IMR-90 (cell line): ENCODE data around the gene PSMG3. TPM values are rescaled to one million over a fixed set of nuclear protein-coding genes. Genes with fewer than 3 reads are reported as not detected.

Source experiments
- ATAC-seq: fragments of 200-7000 bp; cut with Tn5 transposase; 2 replicates; pipeline ENCODE4 v1.9.1; 2020; ENCODE audit warnings: low read depth, mild to moderate bottlenecking, moderate library complexity
- BruUV-seq: library from RNA; stranded (reverse); fragments of 400-500 nt; replicated peaks from 2 replicates; lab custom pipeline; 2021; lab: Mats Ljungman, UMichigan
- CTCF ChIA-PET: fragments of 300-600 bp; formaldehyde crosslinking; extraction: SDS; loops from one replicate; lab custom pipeline; 2021; ENCODE audit warnings: antibody characterized with exemption; lab: Yijun Ruan, JAX
- POLR2A ChIA-PET: fragments of 300-600 bp; sonication (Branson Sonifier 250); formaldehyde crosslinking; loops from one replicate; lab custom pipeline; 2022; ENCODE audit warnings: antibody characterized with exemption; ENCODE audit not compliant: unreplicated experiment; lab: Charles Lee
- DNase-seq: peaks from one replicate; pipeline ENCODE4 v3.0.0; 2013
- H2AFZ ChIP-seq: replicated peaks from 2 replicates; pipeline ENCODE3; 2013; ENCODE audit warnings: low read length, mild to moderate bottlenecking; ENCODE audit not compliant: poor library complexity
- H2AK5ac ChIP-seq: 2 replicates; pipeline ENCODE4 v1.6.1; 2013; ENCODE audit warnings: low read depth, low read length, inconsistent platforms
- H2AK9ac ChIP-seq: replicated peaks from 2 replicates; pipeline ENCODE3; 2013; ENCODE audit warnings: mild to moderate bottlenecking, low read depth, low read length, moderate library complexity; ENCODE audit not compliant: poor library complexity
- H2BK120ac ChIP-seq: 2 replicates; pipeline ENCODE4 v1.6.1; 2013; ENCODE audit warnings: low read depth, low read length, inconsistent platforms
- H2BK15ac ChIP-seq: 3 replicates; pipeline ENCODE4 v1.6.1; 2013; ENCODE audit warnings: low read depth, low read length, inconsistent platforms
- H2BK20ac ChIP-seq: 2 replicates; pipeline ENCODE4 v1.6.1; 2013; ENCODE audit warnings: low read depth, mild to moderate bottlenecking, inconsistent platforms, low read length, moderate library complexity
- H2BK5ac ChIP-seq: 2 replicates; pipeline ENCODE4 v1.6.1; 2013; ENCODE audit warnings: mild to moderate bottlenecking, low read depth, low read length, inconsistent platforms; ENCODE audit not compliant: poor library complexity, severe bottlenecking
- H3K14ac ChIP-seq: replicated peaks from 2 replicates; pipeline ENCODE4 v1.6.1; 2013; ENCODE audit warnings: low read depth, low read length, inconsistent platforms
- H3K18ac ChIP-seq: 2 replicates; pipeline ENCODE4 v1.6.1; 2013; ENCODE audit warnings: low read depth, low read length, control low read depth
- H3K23ac ChIP-seq: 2 replicates; pipeline ENCODE4 v1.6.1; 2013; ENCODE audit warnings: low read depth, low read length, inconsistent platforms
- H3K27ac ChIP-seq: 2 replicates; pipeline ENCODE4 v1.5.1; 2013; ENCODE audit warnings: mild to moderate bottlenecking, control low read depth, low read length; ENCODE audit not compliant: insufficient read depth
- H3K27me3 ChIP-seq: 2 replicates; pipeline ENCODE4 v1.6.1; 2013; ENCODE audit warnings: low read length; ENCODE audit not compliant: control insufficient read depth, insufficient read depth
- H3K36me3 ChIP-seq: 2 replicates; pipeline ENCODE4 v1.6.1; 2013; ENCODE audit warnings: low read length, mixed read lengths; ENCODE audit not compliant: control insufficient read depth, insufficient read depth
- H3K4ac ChIP-seq: 2 replicates; pipeline ENCODE4 v1.6.1; 2013; ENCODE audit warnings: low read depth, low read length, inconsistent platforms
- H3K4me1 ChIP-seq: 2 replicates; pipeline ENCODE4 v1.6.1; 2013; ENCODE audit warnings: low read length, mixed read lengths; ENCODE audit not compliant: control insufficient read depth, insufficient read depth
- H3K4me2 ChIP-seq: 2 replicates; pipeline ENCODE4 v1.6.1; 2013; ENCODE audit warnings: low read depth, mild to moderate bottlenecking, control low read depth, low read length, moderate library complexity
- H3K4me3 ChIP-seq: 2 replicates; pipeline ENCODE4 v1.5.1; 2013; ENCODE audit warnings: low read depth, mild to moderate bottlenecking, control low read depth, low read length, moderate library complexity; ENCODE audit not compliant: insufficient read depth
- H3K56ac ChIP-seq: 2 replicates; pipeline ENCODE4 v1.6.1; 2013; ENCODE audit warnings: low read length, inconsistent platforms; ENCODE audit not compliant: insufficient read depth; ENCODE audit errors: extremely low read depth
- H3K79me1 ChIP-seq, 2 experiments: 2 replicates each; pipeline ENCODE4 v1.6.1; 2013; ENCODE audit warnings: low read length in 2 of 2, inconsistent platforms in 1 of 2, low read depth in 1 of 2
- H3K9ac ChIP-seq: 2 replicates; pipeline ENCODE4 v1.6.1; 2013; ENCODE audit warnings: low read depth, low read length, control low read depth
- H3K9me1 ChIP-seq: 2 replicates; pipeline ENCODE4 v1.6.1; 2013; ENCODE audit warnings: low read length, inconsistent platforms; ENCODE audit not compliant: insufficient read depth
- H3K9me3 ChIP-seq: 2 replicates; pipeline ENCODE4 v1.6.1; 2013; ENCODE audit warnings: low read length; ENCODE audit not compliant: control insufficient read depth, insufficient read depth
- H4K20me1 ChIP-seq: 2 replicates; pipeline ENCODE4 v1.6.1; 2013; ENCODE audit warnings: low read length, inconsistent platforms; ENCODE audit not compliant: insufficient read depth
- H4K5ac ChIP-seq: 2 replicates; pipeline ENCODE4 v1.6.1; 2013; ENCODE audit warnings: mild to moderate bottlenecking, low read depth, low read length, control low read depth
- H4K8ac ChIP-seq, 2 experiments: 2 replicates each; pipeline ENCODE4 v1.6.1; 2013; ENCODE audit warnings: low read depth in 2 of 2, low read length in 2 of 2, control low read depth in 1 of 2, inconsistent platforms in 1 of 2
- H4K91ac ChIP-seq: 2 replicates; pipeline ENCODE4 v1.6.1; 2013; ENCODE audit warnings: low read depth, low read length, inconsistent platforms; ENCODE audit not compliant: insufficient read depth
- CTCF ChIP-seq: conservative IDR thresholded peaks from 2 replicates; pipeline ENCODE4 v1.5.1; 2012; ENCODE audit warnings: mild to moderate bottlenecking, low read depth, low read length, improper control_type of control experiment
- MAFK ChIP-seq: IDR thresholded peaks from 2 replicates; pipeline ENCODE4 v1.6.1; 2012; ENCODE audit warnings: low read depth, low read length, improper control_type of control experiment
- MAZ ChIP-seq: IDR thresholded peaks from 2 replicates; pipeline ENCODE4 v1.6.1; 2012; ENCODE audit warnings: low read depth, mild to moderate bottlenecking, low read length, improper control_type of control experiment, moderate library complexity, borderline replicate concordance
- POLR2A ChIP-seq: IDR thresholded peaks from 2 replicates; pipeline ENCODE4 v1.6.1; 2012; ENCODE audit warnings: mild to moderate bottlenecking, low read depth, low read length
- RAD21 ChIP-seq: IDR thresholded peaks from 2 replicates; pipeline ENCODE4 v1.6.1; 2012; ENCODE audit warnings: low read length, improper control_type of control experiment
- RCOR1 ChIP-seq: IDR thresholded peaks from 2 replicates; pipeline ENCODE4 v1.6.1; 2012; ENCODE audit warnings: mild to moderate bottlenecking, low read length, improper control_type of control experiment; ENCODE audit not compliant: insufficient replicate concordance
- RFX5 ChIP-seq: IDR thresholded peaks from 2 replicates; pipeline ENCODE4 v1.8.0; 2012; ENCODE audit warnings: low read depth, mild to moderate bottlenecking, low read length, moderate library complexity
- WGBS, 2 experiments: methylation state at CpG; one replicate each; pipeline versions ENCODE4 v1.1.5 to v1.1.7; 2013; ENCODE audit warnings: missing lambda C conversion rate in 2 of 2; ENCODE audit not compliant: insufficient read length in 1 of 2; ENCODE audit errors: extremely low coverage in 2 of 2; 5-methylcytosine and 5-hydroxymethylcytosine counted together
- dilution Hi-C: fragments of 300-500 bp; cut with HindIII; formaldehyde crosslinking; loops from one replicate; pipeline ENCODE4 v1.14.3; 2018; ENCODE audit warnings: low sequenced_read_pairs; ENCODE audit not compliant: unreplicated experiment
- in situ Hi-C: fragments of 300-500 bp; cut with MboI; formaldehyde crosslinking; loops from 3 replicates; pipeline ENCODE4 v1.14.3; 2019; ENCODE audit warnings: low sequenced_read_pairs, inconsistent platforms, mixed read lengths
- intact Hi-C: fragments of 100-400 bp; cut with micrococcal nuclease; formaldehyde crosslinking; loops from 2 replicates; pipeline ENCODE4 v1.10.0; 2022
- polyA plus RNA-seq, 3 experiments: library from polyadenylated mRNA; depleted of rRNA; stranded (reverse); fragments of >200 nt; gene quantifications; 2 replicates each; pipeline ENCODE4 v1.2.3, GENCODE V29; 2012; ENCODE audit warnings: low replicate concordance in 1 of 3
- total RNA-seq: library from RNA; depleted of rRNA; stranded (reverse); fragments of >200 nt; gene quantifications from 2 replicates; pipeline ENCODE4 v1.2.3, GENCODE V29; 2012

PSMG3 gene
- total and polyA plus RNA-seq, 2 of the 4 experiments (the other 2 are of a cell fraction), result 37.3 to 54.1 TPM

- Histone ChIP-seq H3K9ac (no peak overlapping the region; the same call in 1 of the 2 replicates), H3K4me3 (no peak overlapping the region), H4K8ac (peak overlapping the region; percentile 78 to 83; a peak in 3 of 4 replicates), H3K4ac (peak overlapping the region; percentile 97), H2AFZ (no peak overlapping the region), H3K79me1 (peaks cover 0 to 63% of the 10 kb centered on the region in 2 experiments; a peak in 3 of 4 replicates), H2BK5ac (peak overlapping the region; percentile 98), H2BK15ac (peak overlapping the region; percentile 94; the same call in 2 of the 3 replicates), H2AK9ac (peak overlapping the region; percentile 65), H4K91ac (peak overlapping the region; percentile 95), H3K56ac (peak overlapping the region; percentile 86), H2BK120ac (peak overlapping the region; percentile 94), H2AK5ac (peak overlapping the region; percentile 92), H2BK20ac (peak overlapping the region; percentile 55), H3K9me3 (no peaks in the 10 kb centered on the region), H3K36me3 (peaks cover 17% of the 10 kb centered on the region), H3K18ac (no peak overlapping the region; the same call in 1 of the 2 replicates), H3K27ac (peak overlapping the region; percentile 81), H3K14ac (peak overlapping the region; percentile 81; the same call in 1 of the 2 replicates), H4K5ac (peak overlapping the region; percentile 51), H3K4me1 (peaks cover 41% of the 10 kb centered on the region), H3K23ac (peak overlapping the region; percentile 85; the same call in 1 of the 2 replicates), H3K27me3 (no peaks in the 10 kb centered on the region), H3K9me1 (peaks cover 13% of the 10 kb centered on the region), H3K4me2 (peak overlapping the region; percentile 30; the same call in 1 of the 2 replicates), H4K20me1 (peaks cover 48% of the 10 kb centered on the region)
- intact Hi-C loops, result loop anchor here (2.0 to 5.0 kb wide), 2 partner anchors 34 to 35 kb away; partner anchors contain the start of genes INTS1 and PSMG3
- DNase-seq (no peak), ATAC-seq (no peak)
- no TSS peak for BruUV-seq
- in situ Hi-C loops, result no loop called here
- POLR2A ChIA-PET, result no interaction called here
- TF ChIP-seq RFX5 (no peak), CTCF (no peak), RCOR1 (no peak), POLR2A (no peak), MAZ (no peak), RAD21 (no peak), MAFK (no peak)
- CTCF ChIA-PET, result no interaction called here
- WGBS, 2 experiments, result 87% methylated on average over 37 of the region's 42 CpGs; no CpG with 5 or more reads in 1 of the 2 experiments
- dilution Hi-C loops, result no loop called here
Measured at GRCh38 chr7:1535701-1536454, 34.0 kb downstream of the PSMG3 start.
